ENCODE data around the gene MCIDAS. TPM values are rescaled to one million over a fixed set of nuclear protein-coding genes. Genes with fewer than 3 reads are reported as not detected.
A peak's percentile ranks its signal among the peaks of the same experiment; 100 is the strongest.

The MCIDAS gene
- total RNA-seq = not detected

- ATAC-seq (ENCODE audit: low FRiP score) (peak; percentile 31), DNase-seq (ENCODE audit: low spot score) (no peak)
- TF ChIP-seq, protein P1, sequence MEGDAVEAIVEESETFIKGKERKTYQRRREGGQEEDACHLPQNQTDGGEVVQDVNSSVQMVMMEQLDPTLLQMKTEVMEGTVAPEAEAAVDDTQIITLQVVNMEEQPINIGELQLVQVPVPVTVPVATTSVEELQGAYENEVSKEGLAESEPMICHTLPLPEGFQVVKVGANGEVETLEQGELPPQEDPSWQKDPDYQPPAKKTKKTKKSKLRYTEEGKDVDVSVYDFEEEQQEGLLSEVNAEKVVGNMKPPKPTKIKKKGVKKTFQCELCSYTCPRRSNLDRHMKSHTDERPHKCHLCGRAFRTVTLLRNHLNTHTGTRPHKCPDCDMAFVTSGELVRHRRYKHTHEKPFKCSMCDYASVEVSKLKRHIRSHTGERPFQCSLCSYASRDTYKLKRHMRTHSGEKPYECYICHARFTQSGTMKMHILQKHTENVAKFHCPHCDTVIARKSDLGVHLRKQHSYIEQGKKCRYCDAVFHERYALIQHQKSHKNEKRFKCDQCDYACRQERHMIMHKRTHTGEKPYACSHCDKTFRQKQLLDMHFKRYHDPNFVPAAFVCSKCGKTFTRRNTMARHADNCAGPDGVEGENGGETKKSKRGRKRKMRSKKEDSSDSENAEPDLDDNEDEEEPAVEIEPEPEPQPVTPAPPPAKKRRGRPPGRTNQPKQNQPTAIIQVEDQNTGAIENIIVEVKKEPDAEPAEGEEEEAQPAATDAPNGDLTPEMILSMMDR (IDR thresholded peaks at IDR 0.05) = no peak
Observed at GRCh38 chr5:55226934-55227663, at the start of gene MCIDAS. MCIDAS (minus strand) TSS chr5:55227315; CDS start chr5:55227138, 177 bp downstream.

DNA sequence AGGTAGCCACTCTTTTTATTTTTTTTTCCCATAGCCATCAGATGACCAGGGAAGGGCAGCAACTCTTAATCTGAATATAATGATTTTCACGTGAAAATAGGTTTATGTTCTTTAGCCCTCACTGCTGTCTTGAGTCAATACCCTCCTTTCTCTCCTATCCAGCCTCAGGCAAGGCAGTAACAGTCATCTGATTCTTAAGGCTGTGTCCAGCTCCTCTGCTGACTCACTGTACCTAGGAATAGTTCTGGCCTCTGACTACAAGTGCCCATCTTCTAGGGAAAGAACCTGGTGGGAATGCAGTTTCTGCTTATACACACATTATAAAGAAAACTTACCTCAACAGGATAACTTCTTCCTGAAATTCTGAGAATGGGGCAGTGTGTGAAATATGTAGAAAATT, 49.7 kb upstream of the MCIDAS start:
- ATAC-seq (ENCODE audit: low FRiP score) = no peak
- TF ChIP-seq, protein P1 (IDR thresholded peaks at IDR 0.05) = no peak
- DNase-seq (ENCODE audit: low spot score) = no peak

GRCh38 chr5:55258339-55258738, 31.2 kb upstream of the MCIDAS start:
- DNase-seq (ENCODE audit: low spot score) (no peak), ATAC-seq (ENCODE audit: low FRiP score) (no peak)
- TF ChIP-seq, protein P1 (IDR thresholded peaks at IDR 0.05) = no peak

GRCh38 chr5:55254802-55255201, 27.7 kb upstream of the MCIDAS start:
- DNase-seq (ENCODE audit: low spot score) = no peak
- TF ChIP-seq, protein P1 (IDR thresholded peaks at IDR 0.05) = no peak
- no peak for ATAC-seq (ENCODE audit: low FRiP score)

GRCh38 chr5:55250064-55250463, 22.9 kb upstream of the MCIDAS start:
- TF ChIP-seq, protein P1 (IDR thresholded peaks at IDR 0.05) = no peak
- no peak for ATAC-seq (ENCODE audit: low FRiP score)

DNA sequence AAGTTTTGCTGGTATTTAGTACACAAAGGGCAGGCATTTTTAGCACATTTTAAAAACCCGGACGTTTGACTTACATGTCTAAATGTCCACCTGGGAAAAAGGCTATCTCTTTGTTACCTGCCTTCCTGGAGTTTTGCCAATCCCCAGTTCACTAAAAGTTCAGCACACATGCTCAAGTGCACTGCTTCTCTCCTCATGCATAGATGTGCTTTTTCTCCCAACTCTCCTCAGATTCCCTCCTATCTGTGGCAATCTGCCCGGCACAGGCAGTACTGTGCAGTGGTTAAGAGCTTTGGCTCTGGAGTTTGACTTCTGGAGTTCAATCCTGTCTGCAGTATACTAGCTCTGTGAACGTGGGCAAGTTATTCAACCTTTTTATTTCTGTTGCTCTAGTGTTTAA, 14.6 kb upstream of the MCIDAS start:
- ATAC-seq (ENCODE audit: low FRiP score) = no peak
- TF ChIP-seq, protein P1 (IDR thresholded peaks at IDR 0.05) = no peak

More at GRCh38 chr5:55250064-55250463, 22.9 kb upstream of the MCIDAS start:
- no peak for DNase-seq (ENCODE audit: low spot score)

GRCh38 chr5:55236800-55237199, 9.7 kb upstream of the MCIDAS start:
- DNase-seq (ENCODE audit: low spot score) (no peak), ATAC-seq (ENCODE audit: low FRiP score) (no peak)
- TF ChIP-seq, protein P1 (IDR thresholded peaks at IDR 0.05) = no peak

More for the DNA sequence above, 14.6 kb upstream of the MCIDAS start:
- no peak for DNase-seq (ENCODE audit: low spot score)

Data from omental fat pad (tissue), 4 donors.